HG02571 (cell line): ENCODE measurements around the gene HDAC4.
"Not testable (repeated sequence)": the region's sequence is repeated elsewhere in the genome, so short reads cannot be mapped to it uniquely, and the experiment has no call there.

Experiments used
- ATAC-seq: cut with Tn5 transposase; IDR thresholded peaks from one replicate; pipeline ENCODE4 v1.9.1; 2021; ENCODE audit warnings: mild to moderate bottlenecking, moderate library complexity; ENCODE audit not compliant: unreplicated experiment

The HDAC4 gene

GRCh38 chr2:239285071-239285931 is 115.5 kb downstream of the HDAC4 start:
- ATAC-seq, result no peak

- ATAC-seq, result no peak
These were observed 116.6 kb downstream of the HDAC4 start for GRCh38 chr2:239283961-239284795.

GRCh38 chr2:239283288-239283945 is 117.4 kb downstream of the HDAC4 start:
- no peak for ATAC-seq

GRCh38 chr2:239282448-239283287 is 118.2 kb downstream of the HDAC4 start:
- no peak for ATAC-seq

GRCh38 chr2:239280296-239281017 is 120.4 kb downstream of the HDAC4 start:
- ATAC-seq, result not testable (repeated sequence)

- ATAC-seq, result no peak
These were observed 121.1 kb downstream of the HDAC4 start for GRCh38 chr2:239279508-239280295.

- ATAC-seq, result no peak
These were observed 121.9 kb downstream of the HDAC4 start for GRCh38 chr2:239278941-239279365.

GRCh38 chr2:239278361-239278760 is 122.5 kb downstream of the HDAC4 start:
- ATAC-seq, result no peak

GRCh38 chr2:239277401-239278085 is 123.3 kb downstream of the HDAC4 start:
- ATAC-seq, result no peak

GRCh38 chr2:239276851-239277250 is 124.0 kb downstream of the HDAC4 start:
- ATAC-seq, result no peak

- no peak for ATAC-seq
These were observed 124.7 kb downstream of the HDAC4 start for GRCh38 chr2:239275847-239276831.

GRCh38 chr2:239275044-239275685 is 125.7 kb downstream of the HDAC4 start:
- ATAC-seq, result peak; percentile 61

GRCh38 chr2:239274391-239275043 is 126.3 kb downstream of the HDAC4 start:
- ATAC-seq, result no peak

- no peak for ATAC-seq
These were observed 127.3 kb downstream of the HDAC4 start for GRCh38 chr2:239273280-239274234.

GRCh38 chr2:239272626-239273025 is 128.2 kb downstream of the HDAC4 start:
- no peak for ATAC-seq
